SU-DHL-6 (cell line): Measurements from ENCODE around the gene ZDHHC8.

Source experiments
- CTCF ChIP-seq: fragments of 200-600 bp; sonication (generic); IDR thresholded peaks from one replicate; pipeline ENCODE4 v1.5.1; 2017; ENCODE audit warnings: antibody characterized with exemption, mild to moderate bottlenecking, low read length, moderate library complexity; ENCODE audit not compliant: insufficient read depth, poor library complexity, severe bottlenecking
- EZH2phosphoT487 ChIP-seq: fragments of 200-600 bp; sonication (generic), shearing (Covaris generic); conservative IDR thresholded peaks from 2 replicates; pipeline ENCODE4 v1.6.1; 2018; ENCODE audit warnings: mild to moderate bottlenecking, antibody characterized with exemption, low read length, moderate library complexity, mixed read lengths

GRCh38 chr22:20138417-20138738 is 6.8 kb downstream of the ZDHHC8 start:
- TF ChIP-seq CTCF (no peak), EZH2phosphoT487 (no peak)
